Neural cell (in vitro differentiated cells): ENCODE results near the gene PPP2R5E. TPM values are rescaled to one million over a fixed set of nuclear protein-coding genes. Genes with fewer than 3 reads are reported as not detected.

ENCODE experiments used
- H2AFZ ChIP-seq: fragments of 200-600, 300-800 bp; sonication (generic), shearing (Covaris generic); 2 replicates; pipeline ENCODE4 v1.6.0; 2014; ENCODE audit warnings: low read depth, mild to moderate bottlenecking, antibody characterized with exemption, low read length, moderate library complexity
- H3F3A ChIP-seq: fragments of 200-600 bp; shearing (Covaris generic); 2 replicates; pipeline ENCODE4 v1.6.1; 2016; ENCODE audit warnings: mild to moderate bottlenecking, moderate library complexity, mixed read lengths, antibody characterized with exemption, low read length; ENCODE audit not compliant: insufficient read depth, poor library complexity, severe bottlenecking
- H3K27ac ChIP-seq: fragments of 200-600, 300-800 bp; sonication (generic), shearing (Covaris generic); 2 replicates; pipeline ENCODE4 v1.5.1; 2014; ENCODE audit warnings: mild to moderate bottlenecking, low read length, moderate library complexity
- H3K27me3 ChIP-seq: fragments of 300-800, 200-600 bp; sonication (generic), shearing (Covaris generic); 2 replicates; pipeline ENCODE4 v1.6.0; 2014; ENCODE audit warnings: mild to moderate bottlenecking, low read depth, low read length, moderate library complexity; ENCODE audit not compliant: insufficient read depth
- H3K36me3 ChIP-seq: fragments of 300-800, 200-600 bp; sonication (generic), shearing (Covaris generic); 2 replicates; pipeline ENCODE4 v1.5.1; 2014; ENCODE audit warnings: mild to moderate bottlenecking, antibody characterized with exemption, low read length, moderate library complexity; ENCODE audit not compliant: insufficient read depth
- H3K4me2 ChIP-seq: fragments of 300-800, 200-600 bp; sonication (generic), shearing (Covaris generic); 2 replicates; pipeline ENCODE4 v1.6.0; 2014; ENCODE audit warnings: mild to moderate bottlenecking, low read length
- H3K4me3 ChIP-seq: fragments of 300-800, 200-600 bp; sonication (generic), shearing (Covaris generic); 2 replicates; pipeline ENCODE4 v1.5.1; 2014; ENCODE audit warnings: mild to moderate bottlenecking, low read length, moderate library complexity
- H3K79me2 ChIP-seq: fragments of 200-600 bp; shearing (Covaris generic); replicated peaks from 2 replicates; pipeline ENCODE4 v1.6.0; 2014; ENCODE audit warnings: mild to moderate bottlenecking, low read length, moderate library complexity; ENCODE audit not compliant: insufficient read depth
- H3K9ac ChIP-seq: fragments of 300-800, 200-600 bp; sonication (generic), shearing (Covaris generic); 2 replicates; pipeline ENCODE4 v1.6.1; 2016; ENCODE audit warnings: mild to moderate bottlenecking, low read length, mixed read lengths
- H3K9me2 ChIP-seq: fragments of 200-600 bp; shearing (Covaris generic); 2 replicates; pipeline ENCODE4 v1.6.1; 2016; ENCODE audit warnings: mild to moderate bottlenecking, low read length, mixed read lengths; ENCODE audit not compliant: insufficient read depth
- H3K9me3 ChIP-seq: fragments of 200-600, 300-800 bp; sonication (generic), shearing (Covaris generic); 2 replicates; pipeline ENCODE4 v1.6.1; 2016; ENCODE audit warnings: mild to moderate bottlenecking, mixed run types, low read length, moderate library complexity, mixed read lengths
- H4K20me1 ChIP-seq: fragments of 200-600 bp; shearing (Covaris generic); 2 replicates; pipeline ENCODE4 v1.6.1; 2016; ENCODE audit warnings: mild to moderate bottlenecking, mixed run types; ENCODE audit not compliant: insufficient read depth
- EP300 ChIP-seq: fragments of 450-650 bp; conservative IDR thresholded peaks from 2 replicates; pipeline ENCODE4 v1.6.1; 2014; ENCODE audit warnings: antibody characterized with exemption, mild to moderate bottlenecking, moderate library complexity; ENCODE audit not compliant: poor library complexity, severe bottlenecking
- EZH2 ChIP-seq: fragments of 200-600, 300-800 bp; shearing (Covaris generic), sonication (generic); IDR thresholded peaks from 2 replicates; pipeline ENCODE4 v1.6.1; 2014; ENCODE audit warnings: antibody characterized with exemption, low read length, borderline replicate concordance, mild to moderate bottlenecking; ENCODE audit not compliant: insufficient read depth, poor library complexity, severe bottlenecking
- MXI1 ChIP-seq: fragments of 450-650 bp; conservative IDR thresholded peaks from 2 replicates; pipeline ENCODE4 v1.6.1; 2014; ENCODE audit warnings: antibody characterized with exemption, mild to moderate bottlenecking; ENCODE audit not compliant: poor library complexity, severe bottlenecking
- POLR2AphosphoS5 ChIP-seq: IDR thresholded peaks from 2 replicates; pipeline ENCODE4 v1.6.1; 2012
- RAD21 ChIP-seq: fragments of 450-650 bp; conservative IDR thresholded peaks from 2 replicates; pipeline ENCODE4 v1.6.1; 2014; ENCODE audit warnings: antibody characterized with exemption, mild to moderate bottlenecking, moderate library complexity
- TAF1 ChIP-seq: IDR thresholded peaks from 2 replicates; pipeline ENCODE4 v1.6.1; 2012; ENCODE audit warnings: low read depth
- polyA plus RNA-seq: library from polyadenylated mRNA; depleted of rRNA; stranded (reverse); fragments of >200 nt; gene quantifications from 2 replicates; pipeline ENCODE4 v1.2.3, GENCODE V29; 2014
- TF ChIP-seq, protein P1 (sequence below): fragments of 450-650 bp; IDR thresholded peaks from 2 replicates; pipeline ENCODE4 v1.5.1; 2014; ENCODE audit warnings: antibody characterized with exemption, mild to moderate bottlenecking, moderate library complexity; ENCODE audit not compliant: poor library complexity, severe bottlenecking
- TF ChIP-seq, protein P2 (sequence below): IDR thresholded peaks from 2 replicates; pipeline ENCODE4 v1.6.1; 2012; ENCODE audit warnings: borderline replicate concordance

PPP2R5E gene
- polyA plus RNA-seq, 1 donor from 2014 or later, result 26.7 TPM

GRCh38 chr14:63547798-63548335 lies 4.7 kb upstream of the PPP2R5E start:
- no peaks in the 10 kb centered on the region for H3K36me3 ChIP-seq
- H3K27ac ChIP-seq, result no peak overlapping the region
- no peak overlapping the region for H3K9ac ChIP-seq
- H3K27me3 ChIP-seq, result no peaks in the 10 kb centered on the region
- no peaks in the 10 kb centered on the region for H3K9me2 ChIP-seq
- no peaks in the 10 kb centered on the region for H3K79me2 ChIP-seq
- no peaks in the 10 kb centered on the region for H3F3A ChIP-seq
- no peak overlapping the region for H2AFZ ChIP-seq
- H3K4me3 ChIP-seq, result no peak overlapping the region
- H3K9me3 ChIP-seq, result no peaks in the 10 kb centered on the region
- no peaks in the 10 kb centered on the region for H4K20me1 ChIP-seq
- no peak for TF ChIP-seq POLR2AphosphoS5
- TF ChIP-seq TAF1, result no peak
- H3K4me2 ChIP-seq, result no peak overlapping the region

DNA sequence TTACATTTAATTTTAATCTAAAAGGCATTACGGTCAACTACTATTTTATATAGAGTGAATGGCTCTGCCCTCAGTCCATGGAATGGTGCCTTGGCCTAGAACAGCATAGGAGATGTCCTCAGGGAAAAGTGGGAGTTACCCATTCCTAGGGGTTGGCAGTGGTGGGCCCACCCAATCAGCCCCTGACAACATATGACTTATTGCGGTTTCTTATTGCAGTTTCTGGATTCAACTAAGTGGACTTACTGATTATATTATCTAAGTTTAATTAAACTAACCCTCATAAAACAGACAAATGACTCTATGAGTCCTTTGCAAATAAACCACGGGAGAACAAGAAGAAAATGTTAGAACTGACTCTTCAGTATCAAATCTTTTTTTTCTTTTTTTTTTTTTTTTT lies 2.3 kb upstream of the PPP2R5E start:
- TF ChIP-seq, protein P1, sequence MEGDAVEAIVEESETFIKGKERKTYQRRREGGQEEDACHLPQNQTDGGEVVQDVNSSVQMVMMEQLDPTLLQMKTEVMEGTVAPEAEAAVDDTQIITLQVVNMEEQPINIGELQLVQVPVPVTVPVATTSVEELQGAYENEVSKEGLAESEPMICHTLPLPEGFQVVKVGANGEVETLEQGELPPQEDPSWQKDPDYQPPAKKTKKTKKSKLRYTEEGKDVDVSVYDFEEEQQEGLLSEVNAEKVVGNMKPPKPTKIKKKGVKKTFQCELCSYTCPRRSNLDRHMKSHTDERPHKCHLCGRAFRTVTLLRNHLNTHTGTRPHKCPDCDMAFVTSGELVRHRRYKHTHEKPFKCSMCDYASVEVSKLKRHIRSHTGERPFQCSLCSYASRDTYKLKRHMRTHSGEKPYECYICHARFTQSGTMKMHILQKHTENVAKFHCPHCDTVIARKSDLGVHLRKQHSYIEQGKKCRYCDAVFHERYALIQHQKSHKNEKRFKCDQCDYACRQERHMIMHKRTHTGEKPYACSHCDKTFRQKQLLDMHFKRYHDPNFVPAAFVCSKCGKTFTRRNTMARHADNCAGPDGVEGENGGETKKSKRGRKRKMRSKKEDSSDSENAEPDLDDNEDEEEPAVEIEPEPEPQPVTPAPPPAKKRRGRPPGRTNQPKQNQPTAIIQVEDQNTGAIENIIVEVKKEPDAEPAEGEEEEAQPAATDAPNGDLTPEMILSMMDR, result no peak
- no peak for TF ChIP-seq EP300
- TF ChIP-seq, protein P2, sequence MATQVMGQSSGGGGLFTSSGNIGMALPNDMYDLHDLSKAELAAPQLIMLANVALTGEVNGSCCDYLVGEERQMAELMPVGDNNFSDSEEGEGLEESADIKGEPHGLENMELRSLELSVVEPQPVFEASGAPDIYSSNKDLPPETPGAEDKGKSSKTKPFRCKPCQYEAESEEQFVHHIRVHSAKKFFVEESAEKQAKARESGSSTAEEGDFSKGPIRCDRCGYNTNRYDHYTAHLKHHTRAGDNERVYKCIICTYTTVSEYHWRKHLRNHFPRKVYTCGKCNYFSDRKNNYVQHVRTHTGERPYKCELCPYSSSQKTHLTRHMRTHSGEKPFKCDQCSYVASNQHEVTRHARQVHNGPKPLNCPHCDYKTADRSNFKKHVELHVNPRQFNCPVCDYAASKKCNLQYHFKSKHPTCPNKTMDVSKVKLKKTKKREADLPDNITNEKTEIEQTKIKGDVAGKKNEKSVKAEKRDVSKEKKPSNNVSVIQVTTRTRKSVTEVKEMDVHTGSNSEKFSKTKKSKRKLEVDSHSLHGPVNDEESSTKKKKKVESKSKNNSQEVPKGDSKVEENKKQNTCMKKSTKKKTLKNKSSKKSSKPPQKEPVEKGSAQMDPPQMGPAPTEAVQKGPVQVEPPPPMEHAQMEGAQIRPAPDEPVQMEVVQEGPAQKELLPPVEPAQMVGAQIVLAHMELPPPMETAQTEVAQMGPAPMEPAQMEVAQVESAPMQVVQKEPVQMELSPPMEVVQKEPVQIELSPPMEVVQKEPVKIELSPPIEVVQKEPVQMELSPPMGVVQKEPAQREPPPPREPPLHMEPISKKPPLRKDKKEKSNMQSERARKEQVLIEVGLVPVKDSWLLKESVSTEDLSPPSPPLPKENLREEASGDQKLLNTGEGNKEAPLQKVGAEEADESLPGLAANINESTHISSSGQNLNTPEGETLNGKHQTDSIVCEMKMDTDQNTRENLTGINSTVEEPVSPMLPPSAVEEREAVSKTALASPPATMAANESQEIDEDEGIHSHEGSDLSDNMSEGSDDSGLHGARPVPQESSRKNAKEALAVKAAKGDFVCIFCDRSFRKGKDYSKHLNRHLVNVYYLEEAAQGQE, result no peak
- TF ChIP-seq MXI1, result no peak
- no peak for TF ChIP-seq EZH2
- no peak overlapping the region for H3K9ac ChIP-seq
- H3K9me2 ChIP-seq, result no peaks in the 10 kb centered on the region
- no peak overlapping the region for H2AFZ ChIP-seq
- H3K27me3 ChIP-seq, result no peaks in the 10 kb centered on the region
- H3K79me2 ChIP-seq, result peaks cover 22% of the 10 kb centered on the region
- peaks cover 7% of the 10 kb centered on the region for H4K20me1 ChIP-seq
- H3K27ac ChIP-seq, result no peak overlapping the region
- H3F3A ChIP-seq, result peaks cover 8% of the 10 kb centered on the region
- no peaks in the 10 kb centered on the region for H3K9me3 ChIP-seq
- H3K36me3 ChIP-seq, result no peaks in the 10 kb centered on the region
- H3K4me3 ChIP-seq, result no peak overlapping the region
- no peak overlapping the region for H3K4me2 ChIP-seq

DNA sequence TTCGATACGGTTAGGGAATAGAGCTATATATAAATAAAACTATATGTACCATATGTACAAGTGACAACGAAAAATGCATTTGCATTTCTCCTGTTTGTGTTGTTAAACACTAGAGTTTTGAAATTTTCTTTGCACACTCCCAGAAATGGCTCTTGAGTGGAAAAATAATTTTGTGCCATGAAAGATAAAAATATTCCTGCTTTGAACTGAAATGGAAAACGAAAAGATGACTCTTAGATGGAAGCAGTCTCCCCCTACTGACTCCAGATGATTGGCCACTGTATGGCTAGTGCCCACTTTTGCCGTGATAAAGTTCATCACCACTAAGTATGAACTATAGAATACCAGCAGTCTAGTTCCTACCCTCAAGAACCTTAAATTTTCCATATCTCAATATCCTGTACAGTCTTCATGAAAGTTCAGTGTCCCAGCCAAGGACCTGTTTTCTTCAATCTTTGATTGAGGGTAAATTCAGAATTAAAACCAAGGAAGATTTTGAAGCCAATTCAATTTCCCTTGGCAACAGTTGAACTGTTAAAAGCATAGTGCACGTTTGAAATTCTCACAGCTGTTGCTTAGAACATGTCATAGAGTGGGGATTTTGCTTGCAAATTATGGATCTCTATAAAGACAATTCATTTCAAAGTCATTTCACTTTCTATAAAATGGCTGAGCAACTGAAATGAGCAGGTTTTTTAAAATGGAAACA lies 1.6 kb upstream of the PPP2R5E start:
- no peak for TF ChIP-seq TAF1
- TF ChIP-seq RAD21, result no peak
- no peak for TF ChIP-seq EP300
- no peak for TF ChIP-seq EZH2
- TF ChIP-seq, protein P1, result no peak
- Histone ChIP-seq H3K9me2 (no peaks in the 10 kb centered on the region), H3K79me2 (peaks cover 28% of the 10 kb centered on the region), H3F3A (peaks cover 8% of the 10 kb centered on the region), H4K20me1 (peaks cover 7% of the 10 kb centered on the region), H3K9me3 (no peaks in the 10 kb centered on the region), H3K9ac (no peak overlapping the region), H2AFZ (no peak overlapping the region), H3K36me3 (no peaks in the 10 kb centered on the region), H3K4me3 (peak overlapping the region; percentile 89), H3K27ac (no peak overlapping the region), H3K27me3 (no peaks in the 10 kb centered on the region), H3K4me2 (peak overlapping the region; percentile 89)
